CD4-positive, alpha-beta T cell treated with Interleukin-12 subunit alpha and Interleukin-12 subunit beta, for 1 hour (primary cell): ENCODE measurements around the gene UGDH.
A peak's percentile ranks its signal among the peaks of the same experiment; 100 is the strongest.
"Not testable (repeated sequence)": the region's sequence is repeated elsewhere in the genome, so short reads cannot be mapped to it uniquely, and the experiment has no call there.

Source experiments
- DNase-seq: peaks from one replicate; pipeline ENCODE4 v3.0.0-alpha.2; 2020

The UGDH gene

DNA sequence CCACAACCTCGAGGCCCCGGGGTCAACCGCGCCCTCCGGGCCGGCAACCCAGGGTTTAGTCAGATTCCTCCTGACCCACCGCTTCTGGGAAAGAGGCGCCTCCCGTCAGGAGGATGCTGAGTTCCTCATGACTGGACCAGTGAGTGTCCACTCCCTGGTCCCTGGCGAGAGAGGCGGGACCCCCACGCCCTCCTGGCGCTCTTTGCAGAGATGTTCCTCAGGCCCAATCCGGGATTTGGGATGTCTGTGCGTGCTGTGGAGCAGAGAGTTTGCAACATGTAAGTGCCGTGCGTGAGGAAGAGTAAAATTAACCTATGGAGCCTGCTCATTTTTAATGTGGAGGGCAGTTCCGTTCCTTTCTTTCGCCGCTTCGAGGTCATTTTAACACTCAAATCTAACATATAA lies 824 bp upstream of the UGDH start:
- DNase-seq, result peak; percentile 2

DNA sequence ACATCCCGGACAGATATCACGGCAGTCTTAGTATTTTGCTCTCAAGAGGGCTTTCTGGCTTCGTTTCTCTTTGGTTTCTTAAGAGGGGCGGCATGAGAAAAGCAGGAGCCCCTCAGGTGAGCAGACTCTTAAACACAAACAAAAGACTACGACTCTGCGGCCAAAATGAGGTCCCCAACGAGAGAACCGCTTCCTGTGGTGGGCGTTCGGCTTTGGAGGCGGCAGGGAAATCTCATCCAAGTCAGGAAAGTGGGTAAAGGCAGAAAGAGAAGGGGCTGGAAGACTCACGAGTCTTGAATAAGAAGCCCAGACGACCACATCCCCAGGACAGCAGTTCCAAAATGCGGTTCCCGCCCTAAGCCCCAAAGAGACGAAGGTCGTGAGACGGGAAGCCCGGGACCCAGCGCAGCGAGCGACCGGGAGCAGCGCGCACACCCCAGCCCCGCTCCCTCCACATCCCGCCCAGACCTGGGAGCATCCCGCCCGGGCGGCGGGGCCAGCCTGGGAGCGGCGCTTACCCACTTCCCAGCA lies 409 bp downstream of the UGDH start:
- DNase-seq, result peak; percentile 11

DNA sequence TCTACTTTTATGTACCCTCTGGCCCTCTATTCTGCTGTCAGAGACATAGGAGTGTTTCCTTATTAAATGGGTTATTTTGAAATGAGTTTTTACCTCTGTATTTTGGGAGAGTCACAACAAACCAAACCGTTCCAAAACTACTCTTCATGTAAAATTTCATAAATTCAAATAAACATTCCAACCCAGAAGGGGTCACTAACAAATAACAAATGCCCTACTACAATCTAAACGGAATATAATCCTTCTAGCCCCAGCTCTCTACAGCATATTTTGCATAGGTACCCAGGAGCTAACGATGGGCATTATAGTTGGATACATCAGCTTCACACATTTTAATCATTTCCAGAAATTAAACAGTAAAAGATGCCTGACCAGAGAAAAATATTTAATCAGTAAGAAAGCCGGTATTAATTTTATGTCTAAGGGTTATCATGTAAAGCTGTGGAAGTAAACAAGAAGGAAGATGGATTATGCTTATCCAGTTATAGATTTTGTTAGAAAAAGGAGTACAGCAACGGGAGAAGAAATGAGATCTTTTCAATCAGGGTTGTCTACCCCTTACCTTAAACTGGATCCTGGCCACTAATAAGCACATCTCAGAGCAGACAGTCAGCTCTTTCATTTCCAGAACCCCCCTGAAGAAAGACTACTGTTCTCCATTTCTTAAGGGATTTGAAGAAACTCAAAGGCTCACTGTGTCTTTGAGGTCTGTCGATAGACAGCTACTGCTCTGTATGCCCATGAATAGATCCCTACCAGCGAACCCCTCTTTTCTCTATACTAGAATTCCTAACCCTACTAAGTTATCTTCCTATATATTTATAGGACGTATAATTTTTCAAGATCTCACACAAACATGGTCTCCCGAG lies 1.2 kb downstream of the UGDH start:
- DNase-seq, result no peak

DNA sequence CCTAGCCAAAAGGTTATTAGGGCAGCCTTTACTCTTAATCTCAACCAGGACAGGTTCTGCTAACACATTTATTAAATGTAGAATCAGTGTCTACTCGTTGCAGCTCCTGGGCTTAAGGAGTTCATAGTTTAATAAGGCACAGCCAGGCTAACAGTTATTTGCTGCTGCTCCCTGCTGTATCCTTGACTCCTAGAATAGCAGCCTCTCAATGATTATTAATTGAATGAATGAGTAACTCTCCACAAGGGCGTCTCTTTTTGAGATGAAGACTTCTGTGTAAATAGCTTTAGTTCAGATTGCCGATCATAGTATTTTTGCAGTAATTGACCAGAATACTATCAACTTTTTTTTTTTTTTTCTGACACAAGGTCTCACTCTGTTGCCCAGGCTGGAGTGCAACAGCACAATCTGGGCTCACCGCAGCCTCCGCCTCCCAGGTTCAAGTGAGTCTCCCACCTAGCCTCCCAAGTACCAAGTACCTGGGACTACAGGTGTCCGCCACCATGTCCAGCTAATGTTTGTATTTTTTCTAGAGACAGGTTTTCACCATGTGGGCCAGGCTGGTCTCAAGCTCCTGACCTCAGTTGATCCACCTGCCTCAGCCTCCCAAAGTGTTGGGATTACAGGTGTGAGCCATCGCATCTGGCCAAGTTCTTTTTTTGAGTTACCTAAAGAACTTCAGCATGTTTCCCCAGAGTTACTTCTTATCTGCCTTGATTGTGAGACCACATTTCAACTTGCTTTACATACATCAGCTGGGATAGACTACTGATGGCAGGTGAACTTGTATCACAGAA lies 2.9 kb downstream of the UGDH start:
- DNase-seq, result no peak

DNA sequence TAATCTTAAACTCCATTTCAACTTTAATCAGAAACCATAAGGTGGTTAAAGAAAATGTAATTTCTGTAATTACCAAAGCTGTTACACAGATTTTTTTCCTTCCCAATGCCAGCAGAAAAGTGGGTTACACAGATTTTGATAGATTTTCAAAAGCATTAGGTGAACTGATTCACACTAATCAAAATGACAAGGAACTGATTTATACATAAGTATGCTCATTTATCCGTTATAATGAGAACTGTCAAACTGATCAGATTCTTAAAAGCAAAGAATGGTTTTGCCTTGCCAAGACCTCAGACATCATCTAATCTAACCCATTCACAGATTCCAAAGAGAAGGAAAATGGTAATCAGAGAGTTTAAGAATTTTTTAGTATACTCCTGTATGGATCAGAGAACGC lies 5.2 kb downstream of the UGDH start:
- DNase-seq, result no peak

DNA sequence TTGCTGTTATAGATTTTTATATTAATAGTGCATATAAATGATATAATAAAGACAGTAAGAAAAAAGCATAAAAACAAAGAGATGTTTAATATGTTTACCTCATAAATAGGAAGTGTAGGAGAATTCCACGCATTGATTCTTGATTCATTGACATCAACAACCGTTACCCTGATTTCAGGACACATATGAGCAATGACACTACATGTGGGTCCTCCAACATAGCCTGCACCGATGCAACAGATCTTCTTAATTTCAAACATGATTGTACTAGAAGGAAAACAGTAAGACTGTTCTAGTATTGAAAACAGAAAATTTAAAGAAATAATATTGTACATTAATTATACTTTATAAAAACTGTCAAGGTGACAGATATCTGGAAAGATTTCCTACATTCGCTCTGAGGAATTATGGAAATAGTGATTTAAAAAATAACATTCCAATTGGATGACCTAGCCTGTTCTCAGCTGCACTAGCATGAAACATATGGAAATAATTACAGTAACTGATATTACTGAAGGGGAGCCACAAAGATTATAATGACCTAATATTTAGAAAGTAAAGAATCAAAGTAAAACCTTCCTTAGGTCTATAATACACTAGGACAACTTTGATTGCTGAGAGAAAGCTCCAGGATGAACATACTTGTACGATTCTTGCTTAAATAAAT lies 5.9 kb downstream of the UGDH start:
- no peak for DNase-seq

DNA sequence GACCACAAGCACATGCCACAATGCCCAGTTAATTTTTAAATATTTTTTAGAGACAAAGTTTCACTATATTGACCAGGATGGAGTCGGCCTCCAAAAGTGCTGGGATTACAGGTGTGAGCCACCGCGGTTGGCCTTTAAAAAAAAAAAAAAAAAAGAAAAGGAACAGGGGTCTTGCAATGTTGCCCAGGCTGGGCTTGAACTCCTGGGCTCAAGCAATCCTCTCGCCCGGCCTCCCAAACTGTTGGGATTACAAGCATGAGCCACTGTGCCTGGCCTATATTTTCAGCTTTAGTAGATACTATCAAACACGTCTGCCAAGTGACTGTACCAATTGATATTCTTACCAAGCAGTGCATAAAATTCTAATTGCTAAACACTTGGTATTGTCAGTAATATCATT lies 8.8 kb downstream of the UGDH start:
- no peak for DNase-seq

DNA sequence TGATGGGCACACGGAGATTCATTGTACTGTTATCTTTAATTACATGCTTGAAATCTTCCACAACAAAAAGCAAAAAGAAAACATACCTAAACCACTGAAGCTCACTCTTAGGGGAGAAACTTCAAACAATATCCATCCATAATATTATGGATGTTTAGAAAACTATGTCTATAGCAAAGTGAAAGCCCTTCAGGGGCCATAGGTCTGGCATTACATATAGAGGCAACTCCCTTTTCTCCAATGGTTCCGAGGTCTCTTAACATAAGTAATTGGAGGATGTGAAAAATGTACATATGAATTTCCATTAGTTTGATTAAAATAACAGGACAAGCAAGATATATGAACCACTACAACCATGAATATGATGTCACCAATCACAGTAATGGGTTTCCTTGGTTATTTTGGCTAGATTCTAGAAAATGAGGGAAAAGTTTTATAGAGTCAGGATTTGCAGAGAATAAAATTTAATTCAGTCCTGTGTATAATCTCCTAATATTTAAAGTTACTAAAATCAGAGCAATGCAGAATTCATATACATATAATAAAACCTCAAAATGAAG lies 10.8 kb downstream of the UGDH start:
- DNase-seq, result no peak

DNA sequence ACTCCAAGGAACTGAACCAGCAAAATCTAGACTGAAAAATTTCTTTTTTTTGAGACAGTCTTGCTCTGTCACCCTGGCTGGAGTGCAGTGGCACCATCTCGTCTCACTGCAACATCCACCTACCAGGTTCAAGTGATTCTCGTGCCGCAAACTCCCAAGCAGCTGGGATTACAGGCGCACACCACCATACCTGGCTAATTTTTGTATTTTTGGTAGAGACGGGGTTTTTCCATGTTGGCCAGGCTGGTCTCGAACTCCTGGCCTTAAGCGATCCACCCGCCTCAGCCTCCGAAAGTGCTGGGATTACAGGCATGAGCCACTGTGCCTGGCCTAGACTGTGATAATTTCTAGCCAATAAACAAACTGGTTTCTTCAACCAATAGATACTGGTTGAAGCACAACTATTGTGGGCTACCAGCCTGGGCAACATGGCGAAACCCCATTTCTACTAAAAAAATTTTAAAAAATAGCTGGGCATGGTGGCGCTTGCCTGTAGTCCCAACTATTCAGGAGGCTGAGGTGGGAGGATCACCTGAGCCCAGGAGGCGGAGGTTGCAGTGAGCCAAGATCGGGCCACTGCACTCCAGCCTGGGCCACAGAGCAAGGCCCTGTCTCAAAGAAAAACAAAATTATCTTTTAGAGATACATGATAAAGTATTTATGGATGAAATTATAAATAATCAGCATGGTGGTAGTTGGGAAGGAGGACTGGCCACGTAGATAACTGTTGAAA lies 11.4 kb downstream of the UGDH start:
- not testable (repeated sequence) for DNase-seq

DNA sequence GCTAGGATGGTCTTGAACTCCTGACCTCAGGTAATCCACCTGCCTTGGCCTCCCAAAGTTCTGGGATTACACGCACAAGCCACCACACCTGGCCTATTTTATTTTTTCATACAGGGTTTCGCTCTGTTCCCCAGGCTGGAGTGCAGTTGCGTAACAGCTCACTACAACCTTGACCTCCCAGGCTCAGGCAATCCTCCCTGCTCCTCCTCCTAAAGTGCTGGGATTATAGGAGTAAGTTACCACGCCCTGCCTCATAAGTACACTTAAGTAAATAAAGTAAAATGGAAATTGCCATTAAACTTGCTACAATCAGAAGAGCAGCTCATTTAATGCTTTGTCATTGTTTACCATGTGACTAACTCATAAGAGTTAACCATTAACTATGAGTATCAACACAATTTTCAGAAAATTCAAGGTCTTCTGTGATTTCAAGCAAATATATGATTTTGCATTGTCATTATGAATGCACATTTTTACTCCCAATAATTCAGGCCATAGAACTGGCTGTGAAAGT lies 12.3 kb downstream of the UGDH start:
- no peak for DNase-seq

DNA sequence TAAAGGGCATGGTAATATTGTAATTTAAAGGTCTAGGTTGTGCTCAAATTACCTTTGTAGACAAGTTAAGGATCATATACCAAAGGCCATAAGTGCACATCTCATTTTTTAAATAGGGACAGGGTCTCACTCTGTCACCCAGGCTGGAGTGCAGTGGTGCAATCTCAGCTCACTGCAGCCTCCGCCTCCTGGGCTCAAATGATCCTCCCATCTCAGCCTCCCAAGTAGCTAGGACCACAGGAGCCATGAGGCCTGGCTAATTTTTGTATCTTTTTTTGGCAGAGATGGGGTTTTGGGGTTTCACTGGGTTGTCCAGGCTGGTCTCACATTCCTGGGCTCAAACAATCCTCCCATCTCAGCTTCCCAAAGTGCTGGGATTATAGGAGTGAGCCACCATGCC lies 13.0 kb downstream of the UGDH start:
- DNase-seq, result not testable (repeated sequence)

DNA sequence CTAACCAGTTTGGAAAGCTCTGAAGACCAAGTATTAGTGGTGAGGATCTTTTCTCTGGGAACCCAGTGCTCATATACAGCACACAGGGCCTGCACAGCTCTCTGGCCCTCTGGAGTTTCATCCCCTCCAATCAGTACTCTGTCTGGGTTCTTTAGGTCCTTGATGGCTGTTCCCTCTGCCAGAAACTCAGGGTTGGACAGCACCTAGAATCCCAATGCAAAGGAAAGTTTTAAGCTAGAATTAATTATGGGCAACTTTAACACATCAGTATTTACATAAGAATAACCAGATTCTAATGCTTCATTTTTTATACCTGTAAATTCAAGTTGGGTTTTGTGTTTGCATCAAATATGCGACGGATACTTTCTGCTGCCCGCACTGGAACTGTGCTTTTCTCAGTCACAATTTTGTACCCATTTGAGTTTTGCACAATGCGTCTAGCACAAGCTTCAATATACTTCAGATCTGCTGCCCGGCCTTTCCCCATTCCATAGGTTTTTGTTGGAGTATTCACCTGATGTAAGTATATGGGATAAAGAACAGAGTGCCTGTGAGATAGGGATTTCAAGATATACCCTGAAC lies 16.8 kb downstream of the UGDH start:
- no peak for DNase-seq

DNA sequence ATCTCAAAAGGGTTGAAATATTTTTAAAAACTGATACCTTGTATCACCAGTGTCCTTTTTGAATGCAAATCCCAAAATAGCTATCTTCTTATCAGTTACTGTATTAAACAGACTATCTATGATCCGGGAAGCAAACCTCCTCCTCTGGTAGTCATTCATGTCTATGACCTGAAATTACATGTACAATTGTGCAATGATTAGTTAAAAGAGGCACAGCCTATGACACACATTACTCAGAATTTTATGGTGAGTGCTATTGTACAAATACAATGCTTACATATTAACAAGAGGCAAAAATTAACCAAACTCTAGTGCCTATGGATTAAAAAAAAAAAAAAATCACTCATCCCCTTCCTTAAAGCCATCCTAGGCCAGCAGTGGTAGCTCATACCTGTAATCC lies 21.7 kb downstream of the UGDH start:
- DNase-seq, result no peak

DNA sequence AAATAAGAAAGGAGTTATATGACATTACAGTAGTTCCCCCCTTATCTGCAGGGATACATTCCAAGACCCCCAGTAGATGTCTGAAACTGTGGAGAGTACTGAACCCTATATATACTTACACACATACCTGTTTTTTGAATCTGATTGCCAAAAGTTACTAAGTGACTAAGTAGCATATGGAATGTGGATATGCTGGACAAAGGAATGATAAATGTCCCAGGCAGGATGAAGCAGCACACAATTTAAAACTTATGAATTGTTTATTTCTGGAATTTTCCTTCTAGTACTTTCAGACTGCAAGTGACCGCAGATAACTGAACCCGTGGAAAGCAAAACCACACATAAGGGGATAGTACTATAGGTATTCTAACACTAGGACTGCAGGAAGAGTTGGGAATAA lies 22.7 kb downstream of the UGDH start:
- no peak for DNase-seq

DNA sequence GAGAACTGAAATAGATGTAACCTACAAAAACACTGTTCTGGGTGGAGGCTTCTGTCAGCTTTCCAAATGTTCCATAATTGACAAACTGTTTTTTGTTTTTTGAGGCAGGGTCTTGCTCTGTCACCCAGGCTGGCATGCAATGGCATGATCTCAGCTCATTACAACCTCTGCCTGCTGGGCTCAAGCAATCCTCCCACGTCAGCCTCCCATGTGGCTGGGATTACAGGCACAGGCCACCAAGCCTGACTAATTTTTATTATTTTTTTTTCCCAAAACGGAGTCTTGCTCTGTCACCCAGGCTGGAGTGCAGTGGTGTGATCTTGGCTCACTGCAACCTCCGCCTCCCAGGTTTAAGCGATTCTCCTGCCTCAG lies 24.6 kb downstream of the UGDH start:
- DNase-seq, result not testable (repeated sequence)

DNA sequence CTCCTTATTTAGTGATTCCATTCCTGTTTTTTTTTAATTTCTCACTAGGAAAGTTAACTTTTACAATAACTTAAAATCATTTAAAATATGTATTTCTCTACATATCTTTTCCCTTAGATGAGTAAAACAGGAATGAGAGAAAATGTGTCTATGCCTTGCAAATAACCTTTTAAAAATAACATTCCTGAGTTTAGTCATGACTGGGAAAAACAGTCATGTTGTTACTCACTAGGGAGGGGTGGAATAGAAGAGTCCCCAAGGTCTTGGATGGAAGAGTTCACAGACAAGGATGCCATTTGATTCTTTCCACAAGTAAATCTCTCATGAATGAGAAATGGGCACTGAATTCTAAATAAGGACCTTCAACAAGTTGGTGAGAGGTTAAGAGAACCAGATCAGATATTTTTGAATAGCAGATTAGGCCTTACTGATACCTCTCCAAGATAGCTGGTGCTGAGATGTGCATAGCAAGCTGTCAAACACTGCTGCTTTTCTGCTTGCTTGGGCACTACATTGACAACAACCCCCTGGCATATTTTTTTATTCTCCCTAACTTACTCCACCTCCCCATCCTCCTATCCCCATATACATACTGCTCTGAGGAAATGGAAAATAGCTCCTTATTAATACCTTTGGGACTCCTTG lies 25.1 kb downstream of the UGDH start:
- no peak for DNase-seq

DNA sequence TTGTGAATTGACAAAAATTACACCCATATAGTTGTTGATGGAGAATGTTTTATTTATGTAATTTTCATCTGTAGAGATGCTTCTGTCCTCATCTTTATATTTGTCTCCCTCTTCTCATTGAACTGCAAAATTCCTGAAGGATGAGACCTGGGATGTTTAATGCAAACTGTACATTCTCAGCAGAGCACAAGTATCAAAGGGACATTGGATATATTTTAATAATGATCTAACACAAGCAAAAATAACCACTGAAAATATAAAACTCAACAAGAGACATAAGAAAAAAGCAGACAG lies 28.6 kb downstream of the UGDH start:
- DNase-seq, result no peak

DNA sequence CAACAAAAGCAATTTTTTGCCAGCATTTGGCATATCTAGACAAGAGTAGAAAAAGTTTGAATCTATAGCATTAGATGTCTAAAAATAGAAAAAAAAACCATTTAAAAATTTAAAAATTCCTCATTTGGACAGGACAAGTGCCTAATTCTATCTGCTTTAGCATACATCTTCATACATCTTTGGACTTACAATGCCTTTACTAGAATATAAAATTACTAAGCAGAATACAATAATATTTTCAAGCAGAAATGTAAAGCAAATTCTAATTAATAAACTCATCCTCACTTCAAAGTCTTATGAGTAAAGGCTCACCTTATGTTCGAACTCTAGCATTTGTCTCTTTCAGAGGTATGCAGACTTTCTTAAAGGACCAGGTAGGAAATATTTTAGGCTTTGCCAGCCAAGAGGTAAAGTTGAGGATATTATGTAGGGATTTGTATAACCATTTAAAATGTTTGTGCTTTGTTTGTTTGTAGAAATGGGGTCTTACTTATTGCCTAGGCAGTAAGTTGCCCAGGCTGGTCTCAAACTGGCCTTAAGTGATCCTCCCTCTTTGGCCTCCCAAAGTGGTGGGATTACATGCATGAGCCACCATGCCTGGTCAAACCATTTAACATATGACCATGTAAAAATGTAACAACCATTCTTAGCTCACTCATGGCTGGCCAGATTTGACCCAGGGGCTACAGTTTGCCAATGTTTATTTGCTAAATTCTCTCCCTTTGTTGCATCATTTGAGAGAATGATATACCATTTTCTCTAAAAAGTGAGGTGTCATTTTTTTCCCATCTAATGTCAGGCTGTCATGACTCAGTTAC lies 29.1 kb downstream of the UGDH start:
- DNase-seq, result no peak

DNA sequence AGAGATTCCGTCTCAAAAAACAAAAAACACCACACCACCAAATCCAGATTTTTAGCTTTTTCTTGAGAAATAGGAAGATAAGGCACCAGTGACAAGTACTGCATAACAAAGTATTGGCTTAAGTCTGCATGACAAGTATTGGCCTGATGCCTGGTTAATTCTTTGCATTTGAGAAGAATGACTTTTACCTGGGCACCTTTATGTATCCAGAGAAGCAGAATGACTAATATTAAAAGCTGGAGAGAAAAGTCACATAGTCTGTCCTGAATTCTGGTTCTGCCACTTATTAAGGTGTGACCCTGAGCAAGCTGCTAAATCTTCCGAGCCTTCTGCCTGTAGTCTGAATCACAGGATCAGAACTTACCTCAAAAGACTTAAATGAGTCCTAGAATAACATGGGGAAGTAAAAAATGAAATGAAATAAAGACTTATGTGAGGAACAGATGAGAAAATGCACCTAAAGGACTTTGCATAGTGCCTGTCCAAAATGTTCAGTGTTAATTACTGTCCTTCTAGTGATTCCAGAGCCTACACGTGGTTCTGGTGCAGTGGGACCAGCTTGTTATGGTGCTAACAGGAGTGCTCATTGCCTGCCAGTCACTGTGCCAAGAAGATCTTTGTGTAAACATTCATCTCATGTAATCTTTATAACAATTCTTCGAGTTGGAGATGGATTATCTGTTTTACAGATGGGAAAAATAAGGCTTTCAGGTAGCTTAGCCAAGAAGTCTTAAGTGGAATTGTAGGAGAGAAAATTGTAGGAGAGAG lies 31.6 kb downstream of the UGDH start:
- DNase-seq, result no peak

DNA sequence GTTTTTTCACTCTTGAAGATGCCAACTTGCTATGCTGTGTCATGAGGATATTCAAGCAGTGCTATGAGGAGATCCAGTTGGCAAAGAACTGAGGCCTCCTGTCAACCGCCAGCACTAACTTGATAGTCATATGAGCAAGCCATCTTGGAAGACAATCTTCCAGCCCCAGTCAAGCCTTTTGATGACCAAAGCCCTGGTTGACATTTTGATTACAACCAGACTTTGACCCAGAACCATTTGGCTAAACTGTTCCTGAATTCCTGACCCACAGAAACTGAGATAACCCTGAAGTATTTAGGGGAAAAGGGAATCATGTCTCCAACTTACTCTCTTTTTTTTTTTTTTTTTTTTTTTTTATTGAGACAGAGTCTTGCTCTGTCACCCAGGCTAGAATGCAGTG lies 32.9 kb downstream of the UGDH start:
- DNase-seq, result no peak
